ENCODE data around the gene TMC3.

- TF ChIP-seq EZH2 (IDR thresholded peaks at IDR 0.05; ENCODE audit: insufficient read depth, low read length) (no peak), CTCF (IDR thresholded peaks at IDR 0.05; ENCODE audit: insufficient read depth, low read depth, low read length) (no peak)
Measured at GRCh38 chr15:81363276-81363675, 10.7 kb downstream of the TMC3 start.
